Inferior parietal cortex (tissue), 1 donor: ENCODE measurements around the gene FAM111A.

Source experiments
- DNase-seq: peaks from one replicate; pipeline ENCODE4 v3.0.0-alpha.2; 2016; ENCODE audit errors: extremely low spot score

Gene FAM111A

GRCh38 chr11:59199546-59200422, 57.1 kb downstream of the FAM111A start:
- DNase-seq = no peak

GRCh38 chr11:59200423-59200746, 57.7 kb downstream of the FAM111A start:
- DNase-seq = no peak

DNA sequence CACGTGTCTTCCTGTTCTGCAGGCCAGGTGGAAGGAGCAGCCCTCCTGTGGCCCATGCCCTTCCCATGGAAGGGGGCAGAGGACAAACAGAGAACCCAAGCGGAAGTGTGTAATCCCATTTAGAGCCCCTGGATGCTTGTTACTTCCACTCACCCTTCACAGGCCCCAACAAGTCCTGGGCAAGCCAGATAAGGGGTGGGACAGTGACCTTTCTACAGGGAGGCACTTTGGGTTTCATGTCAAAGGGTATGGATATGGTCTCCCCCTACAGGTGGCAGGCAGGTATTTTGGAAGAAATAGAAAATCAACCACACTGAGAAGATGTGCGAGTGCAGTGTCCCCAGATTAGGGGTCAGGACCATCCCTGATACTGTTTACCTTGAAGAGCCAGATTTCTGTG, 58.7 kb downstream of the FAM111A start:
- no peak for DNase-seq
